ENCODE measurements around the gene ALKBH5. TPM values are rescaled to one million over a fixed set of nuclear protein-coding genes. Genes with fewer than 3 reads are reported as not detected.

Gene ALKBH5
- polyA plus RNA-seq: 55.0 and 63.0 TPM in 2 replicates
- polyA minus RNA-seq: 90.8 and 91.7 TPM in 2 replicates

- Histone ChIP-seq H3F3A (ENCODE audit: insufficient read depth, low read length, poor library complexity, severe bottlenecking) (no peaks in the 10 kb centered on the region), H2AFZ (ENCODE audit: low read depth, low read length) (peak within 1 kb of the TSS; percentile 46), H3K79me2 (replicated peaks; ENCODE audit: insufficient read depth, low read length) (peaks cover 42% of the 10 kb centered on the region), H3K9me3 (ENCODE audit: low read length) (no peaks in the 10 kb centered on the region), H3K27me3 (ENCODE audit: insufficient read depth, low read depth, low read length) (no peaks in the 10 kb centered on the region), H3K9me2 (ENCODE audit: insufficient read depth, low read length) (no peaks in the 10 kb centered on the region), H4K20me1 (ENCODE audit: insufficient read depth) (peaks cover 40% of the 10 kb centered on the region), H3K36me3 (ENCODE audit: insufficient read depth, low read length) (no peaks in the 10 kb centered on the region), H3K27ac (ENCODE audit: low read length) (peak within 1 kb of the TSS; percentile 94), H3K4me2 (ENCODE audit: low read length) (peak within 1 kb of the TSS; percentile 95), H3K4me3 (ENCODE audit: low read length) (peak within 1 kb of the TSS; percentile 99), H3K9ac (ENCODE audit: low read length) (peak within 1 kb of the TSS; percentile 84)
- TF ChIP-seq EP300 (conservative IDR thresholded peaks at IDR 0.05; ENCODE audit: poor library complexity, severe bottlenecking) (peak; percentile 89), REST (IDR thresholded peaks at IDR 0.05; ENCODE audit: borderline replicate concordance) (no peak), TAF1 (IDR thresholded peaks at IDR 0.05; ENCODE audit: low read depth) (no peak), EZH2 (IDR thresholded peaks at IDR 0.05; ENCODE audit: borderline replicate concordance, insufficient read depth, low read length, poor library complexity, severe bottlenecking) (no peak), CTCF (IDR thresholded peaks at IDR 0.05; ENCODE audit: poor library complexity, severe bottlenecking) (peak; percentile 93), POLR2AphosphoS5 (IDR thresholded peaks at IDR 0.05) (peak; percentile 91), MXI1 (conservative IDR thresholded peaks at IDR 0.05; ENCODE audit: poor library complexity, severe bottlenecking) (peak; percentile 79), RAD21 (conservative IDR thresholded peaks at IDR 0.05) (peak; percentile 66), SMC3 (conservative IDR thresholded peaks at IDR 0.05; ENCODE audit: poor library complexity) (peak; percentile 60)
These were observed at the start of gene ALKBH5 for GRCh38 chr17:18183334-18184142. ALKBH5 (plus strand) TSS chr17:18183828; CDS start chr17:18184244, 416 bp downstream.

GRCh38 chr17:18136357-18136756, 47.3 kb upstream of the ALKBH5 start:
- TF ChIP-seq RAD21 (conservative IDR thresholded peaks at IDR 0.05): no peak
- no peak for TF ChIP-seq MXI1 (conservative IDR thresholded peaks at IDR 0.05; ENCODE audit: poor library complexity, severe bottlenecking)
- no peak for TF ChIP-seq CTCF (IDR thresholded peaks at IDR 0.05; ENCODE audit: poor library complexity, severe bottlenecking)
- TF ChIP-seq POLR2AphosphoS5 (IDR thresholded peaks at IDR 0.05): no peak
- TF ChIP-seq REST (IDR thresholded peaks at IDR 0.05; ENCODE audit: borderline replicate concordance): no peak
- no peak for TF ChIP-seq SMC3 (conservative IDR thresholded peaks at IDR 0.05; ENCODE audit: poor library complexity)
- TF ChIP-seq TAF1 (IDR thresholded peaks at IDR 0.05; ENCODE audit: low read depth): no peak
- TF ChIP-seq EZH2 (IDR thresholded peaks at IDR 0.05; ENCODE audit: borderline replicate concordance, insufficient read depth, low read length, poor library complexity, severe bottlenecking): no peak
- TF ChIP-seq EP300 (conservative IDR thresholded peaks at IDR 0.05; ENCODE audit: poor library complexity, severe bottlenecking): no peak
- no peaks in the 10 kb centered on the region for H3F3A ChIP-seq (ENCODE audit: insufficient read depth, low read length, poor library complexity, severe bottlenecking)
- no peaks in the 10 kb centered on the region for H4K20me1 ChIP-seq (ENCODE audit: insufficient read depth)
- no peak overlapping the region for H3K27ac ChIP-seq (ENCODE audit: low read length)
- H3K9me3 ChIP-seq (ENCODE audit: low read length): no peaks in the 10 kb centered on the region
- no peaks in the 10 kb centered on the region for H3K79me2 ChIP-seq (replicated peaks; ENCODE audit: insufficient read depth, low read length)
- H2AFZ ChIP-seq (ENCODE audit: low read depth, low read length): no peak overlapping the region
- no peaks in the 10 kb centered on the region for H3K9me2 ChIP-seq (ENCODE audit: insufficient read depth, low read length)
- no peaks in the 10 kb centered on the region for H3K36me3 ChIP-seq (ENCODE audit: insufficient read depth, low read length)
- no peaks in the 10 kb centered on the region for H3K27me3 ChIP-seq (ENCODE audit: insufficient read depth, low read depth, low read length)
- no peak overlapping the region for H3K4me2 ChIP-seq (ENCODE audit: low read length)
- no peak overlapping the region for H3K9ac ChIP-seq (ENCODE audit: low read length)
- no peak overlapping the region for H3K4me3 ChIP-seq (ENCODE audit: low read length)

All from neural cell (in vitro differentiated cells).